ENCODE measurements around the gene P2RY12.

P2RY12 gene

DNA sequence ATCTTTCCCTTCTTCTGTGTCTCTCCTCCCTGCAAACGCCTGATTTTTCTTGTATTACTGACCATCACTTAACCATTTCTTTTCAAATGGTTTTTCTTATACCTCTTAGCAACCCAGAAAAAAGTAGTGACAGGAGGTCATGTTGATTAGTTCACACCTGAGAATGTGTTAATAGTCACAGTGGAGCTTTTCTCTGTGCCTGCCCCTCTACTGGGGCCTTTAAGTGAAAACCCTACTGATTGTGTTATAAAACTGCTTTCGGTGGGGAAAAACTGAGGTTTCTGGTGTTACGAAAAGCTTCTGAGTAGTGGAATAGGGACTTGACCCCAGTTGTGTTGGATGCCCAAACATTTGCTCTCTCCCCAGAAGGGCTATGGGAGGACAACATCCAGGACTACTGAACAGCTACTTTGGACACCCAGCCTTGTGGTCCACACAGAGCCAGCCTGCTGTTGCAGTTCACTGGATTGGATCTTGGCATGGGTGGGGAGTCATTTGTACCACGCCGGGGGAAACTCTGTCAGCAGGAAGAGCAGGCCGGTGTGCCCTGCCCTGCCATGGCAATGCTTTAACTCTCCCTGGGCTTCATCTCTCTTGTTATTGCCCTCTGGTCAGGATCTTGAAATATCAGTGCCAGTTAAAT lies 78.3 kb downstream of the P2RY12 start:
- DNase-seq (ENCODE audit: low read depth): no peak

DNA sequence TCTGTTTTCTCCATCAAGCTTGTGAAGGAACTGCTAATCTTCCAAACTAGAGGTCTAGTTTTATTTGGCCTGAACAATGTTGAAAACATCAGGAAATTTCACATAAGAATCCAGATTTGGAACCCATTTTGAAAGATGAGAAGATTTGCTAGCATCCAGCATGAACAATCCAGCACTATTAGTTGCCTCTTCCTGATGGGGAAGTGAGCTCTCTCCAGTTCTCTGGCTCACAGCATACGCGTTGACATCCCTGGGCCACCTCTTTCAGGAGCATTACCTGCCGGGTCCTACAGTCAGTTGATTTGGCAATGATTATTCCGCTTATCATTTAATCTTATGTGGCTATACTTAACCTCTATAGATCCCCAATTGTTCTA lies 78.8 kb downstream of the P2RY12 start:
- DNase-seq (ENCODE audit: low read depth): no peak

DNA sequence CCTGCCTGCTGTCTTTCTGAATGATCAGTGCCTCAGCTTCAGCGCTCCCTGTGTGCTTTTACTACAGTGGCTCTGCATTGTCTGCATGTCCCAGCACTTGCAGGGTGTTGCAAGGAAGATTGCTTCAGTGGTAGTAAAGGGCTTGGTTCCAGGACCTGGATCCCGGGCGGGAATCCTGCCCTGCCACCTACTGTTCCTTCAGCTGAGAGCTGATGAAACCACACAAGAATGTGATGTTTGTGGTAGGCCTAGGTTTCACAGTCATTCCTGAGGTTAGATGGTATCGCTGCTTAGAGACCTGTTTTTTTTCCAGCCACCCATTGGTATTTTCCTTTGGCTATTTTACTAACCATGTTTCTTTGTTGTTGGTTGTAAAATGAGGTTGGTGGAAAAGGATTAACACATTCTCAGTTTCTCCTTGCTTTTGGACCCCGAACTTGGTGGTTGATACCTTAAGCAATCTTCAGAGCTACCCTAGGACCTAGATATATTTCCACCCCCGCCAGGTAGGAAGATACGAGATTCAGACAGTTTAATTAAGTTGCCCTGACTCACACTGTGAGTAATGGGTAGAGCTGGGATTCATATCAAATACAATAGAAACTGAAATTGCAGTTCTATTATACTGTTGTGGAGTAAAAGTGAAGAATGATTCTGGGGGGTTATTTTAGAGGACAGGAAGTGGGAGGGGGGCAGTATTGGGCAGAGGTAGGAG lies 79.3 kb downstream of the P2RY12 start:
- no peak for DNase-seq (ENCODE audit: low read depth)

GRCh38 chr3:151303751-151304150 lies 80.8 kb downstream of the P2RY12 start:
- no peak for DNase-seq (ENCODE audit: low read depth)

- no peak for DNase-seq (ENCODE audit: low read depth)
Measured at GRCh38 chr3:151301787-151302186, 82.8 kb downstream of the P2RY12 start.

- DNase-seq (ENCODE audit: low read depth): no peak
Measured at GRCh38 chr3:151300539-151300938, 84.0 kb downstream of the P2RY12 start.

- no peak for DNase-seq (ENCODE audit: low read depth)
Measured at GRCh38 chr3:151299006-151299405, 85.5 kb downstream of the P2RY12 start.

GRCh38 chr3:151297429-151297828 lies 87.1 kb downstream of the P2RY12 start:
- DNase-seq (ENCODE audit: low read depth): no peak

- DNase-seq (ENCODE audit: low read depth): no peak
Measured at GRCh38 chr3:151296226-151296625, 88.3 kb downstream of the P2RY12 start.

DNA sequence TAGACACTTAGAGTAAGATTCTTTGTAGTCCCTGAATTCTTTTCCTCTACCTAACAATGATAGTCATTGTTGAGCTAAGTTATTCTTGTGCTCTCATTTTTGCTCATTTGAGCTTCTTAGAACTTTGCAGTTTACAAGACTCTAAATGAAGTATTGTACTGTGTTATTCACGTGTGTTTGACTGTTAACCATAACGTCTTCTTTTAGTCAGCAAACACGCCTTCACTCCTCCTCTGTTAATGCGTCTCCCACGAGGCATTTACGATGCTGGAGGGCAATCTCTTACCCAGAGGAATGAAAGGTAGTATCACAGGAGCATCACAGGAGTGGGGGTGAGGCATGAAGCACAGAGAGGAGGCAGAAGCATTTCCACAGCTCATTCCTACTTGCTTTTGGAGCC lies 91.4 kb downstream of the P2RY12 start:
- DNase-seq (ENCODE audit: low read depth): no peak

GRCh38 chr3:151290673-151291072 lies 93.9 kb downstream of the P2RY12 start:
- DNase-seq (ENCODE audit: low read depth): no peak

DNA sequence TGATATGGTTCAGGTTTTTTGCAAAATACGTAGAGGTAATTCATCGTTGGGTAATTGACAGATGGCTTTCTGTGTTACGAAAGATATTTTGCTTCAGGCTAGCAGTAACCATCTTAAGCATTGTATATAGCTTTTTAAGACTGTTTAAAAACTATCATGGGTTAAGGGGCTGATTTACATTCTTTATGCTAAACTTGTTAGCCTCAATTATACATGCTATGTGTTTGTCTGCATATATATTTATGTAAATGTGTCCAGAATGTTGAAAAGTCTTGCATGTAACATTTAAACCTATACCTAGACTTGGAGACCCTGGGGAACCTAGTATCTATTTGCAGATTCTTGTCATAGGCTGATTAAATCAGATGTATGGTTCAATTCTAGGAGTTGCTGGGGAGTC lies 95.1 kb downstream of the P2RY12 start:
- DNase-seq (ENCODE audit: low read depth): no peak
